Measurements from ENCODE around the gene BTBD18.
A peak's percentile ranks its signal among the peaks of the same experiment; 100 is the strongest.

Gene BTBD18

GRCh38 chr11:57751676-57752253, at the start of gene BTBD18:
TSS of gene BTBD18 (minus strand) at chr11:57751819. CDS start at chr11:57751188, 631 bp downstream.
- DNase-seq = peak; percentile 48

- no peak for DNase-seq
These were observed 49.5 kb upstream of the BTBD18 start for GRCh38 chr11:57801183-57801485.

GRCh38 chr11:57800444-57801182, 49.0 kb upstream of the BTBD18 start:
- peak; percentile 45 for DNase-seq

- no peak for DNase-seq
These were observed 47.4 kb upstream of the BTBD18 start for GRCh38 chr11:57798905-57799559.

- DNase-seq = no peak
These were observed 41.9 kb upstream of the BTBD18 start for GRCh38 chr11:57793351-57794115.

GRCh38 chr11:57792870-57793269, 41.3 kb upstream of the BTBD18 start:
- DNase-seq = no peak

- no peak for DNase-seq
These were observed 40.5 kb upstream of the BTBD18 start for GRCh38 chr11:57792060-57792541.

- no peak for DNase-seq
These were observed 39.9 kb upstream of the BTBD18 start for GRCh38 chr11:57791321-57792059.

GRCh38 chr11:57788703-57789088, 37.1 kb upstream of the BTBD18 start:
- DNase-seq = no peak

GRCh38 chr11:57787920-57788702, 36.5 kb upstream of the BTBD18 start:
- DNase-seq = no peak

GRCh38 chr11:57787006-57787604, 35.5 kb upstream of the BTBD18 start:
- DNase-seq = no peak

- DNase-seq = no peak
These were observed 34.8 kb upstream of the BTBD18 start for GRCh38 chr11:57786436-57786835.

- no peak for DNase-seq
These were observed 33.5 kb upstream of the BTBD18 start for GRCh38 chr11:57785072-57785471.

- no peak for DNase-seq
These were observed 29.9 kb upstream of the BTBD18 start for GRCh38 chr11:57781529-57781943.

- DNase-seq = no peak
These were observed 27.7 kb upstream of the BTBD18 start for GRCh38 chr11:57779276-57779675.

GRCh38 chr11:57778318-57779037, 26.9 kb upstream of the BTBD18 start:
- peak; percentile 29 for DNase-seq

GRCh38 chr11:57777969-57778317, 26.3 kb upstream of the BTBD18 start:
- no peak for DNase-seq

GRCh38 chr11:57776577-57777210, 25.1 kb upstream of the BTBD18 start:
- no peak for DNase-seq

- DNase-seq = no peak
These were observed 24.5 kb upstream of the BTBD18 start for GRCh38 chr11:57776031-57776521.

GRCh38 chr11:57775491-57775890, 23.9 kb upstream of the BTBD18 start:
- DNase-seq = no peak

Data from 8988T (cell line).